NCI-H1694 (cell line): ENCODE measurements around the gene OR10H5.
"Not testable (repeated sequence)": the region's sequence is repeated elsewhere in the genome, so short reads cannot be mapped to it uniquely, and the experiment has no call there.

Experiments
- DNase-seq: peaks from one replicate; lab custom pipeline; 2025; lab: John Stamatoyannopoulos, UW

OR10H5 gene

DNA sequence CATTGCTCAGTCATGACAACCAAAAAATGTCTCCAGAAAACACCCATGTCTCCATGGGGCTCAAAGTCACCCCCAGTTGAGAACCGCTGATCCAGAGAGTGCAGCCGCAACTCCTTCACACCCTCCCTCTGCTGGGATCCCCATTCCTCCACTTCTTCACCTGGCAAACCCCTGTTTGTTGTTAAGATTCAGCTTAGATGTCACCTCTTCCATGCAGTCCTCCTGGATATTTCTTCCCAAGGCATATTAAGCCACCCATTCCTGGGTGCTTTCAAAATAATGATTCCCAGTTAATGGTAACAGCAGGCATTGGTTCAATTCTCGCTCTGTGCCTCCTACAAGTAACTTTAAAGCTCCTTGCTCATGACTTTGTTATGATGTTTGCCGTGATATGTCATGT lies 24.0 kb downstream of the OR10H5 start:
- no peak for DNase-seq

DNA sequence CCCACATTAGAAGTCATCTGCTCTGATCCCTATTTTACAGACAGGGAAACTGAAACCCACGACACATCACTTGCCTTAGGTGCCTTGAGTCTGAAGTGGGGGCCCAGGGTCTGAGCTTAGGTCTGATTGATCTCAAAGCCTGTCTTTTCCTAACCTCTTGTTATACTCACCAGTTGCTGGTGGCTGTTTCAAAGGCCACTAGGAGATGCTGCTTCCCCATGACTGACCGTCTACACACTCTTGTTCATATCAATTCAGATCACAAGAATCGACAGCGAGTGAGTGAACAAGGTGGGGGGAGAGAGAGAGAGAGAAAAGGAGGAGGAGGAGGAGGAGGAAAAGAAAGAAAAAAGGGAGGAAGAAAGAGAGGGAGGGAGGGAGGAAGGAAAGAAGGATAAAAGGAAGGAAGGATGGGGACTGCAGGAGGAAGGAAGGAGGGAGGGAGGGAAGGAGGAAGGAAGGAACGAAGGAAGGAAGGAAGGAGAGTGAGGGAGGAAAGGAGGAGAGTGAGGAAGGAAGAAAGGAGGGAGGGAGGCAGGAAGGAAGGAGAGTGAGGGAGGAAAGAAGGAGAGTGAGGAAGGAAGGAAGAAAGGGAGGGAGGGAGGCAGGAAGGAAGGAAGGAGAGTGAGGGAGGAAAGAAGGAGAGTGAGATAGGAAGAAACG lies 24.7 kb downstream of the OR10H5 start:
- DNase-seq = no peak

DNA sequence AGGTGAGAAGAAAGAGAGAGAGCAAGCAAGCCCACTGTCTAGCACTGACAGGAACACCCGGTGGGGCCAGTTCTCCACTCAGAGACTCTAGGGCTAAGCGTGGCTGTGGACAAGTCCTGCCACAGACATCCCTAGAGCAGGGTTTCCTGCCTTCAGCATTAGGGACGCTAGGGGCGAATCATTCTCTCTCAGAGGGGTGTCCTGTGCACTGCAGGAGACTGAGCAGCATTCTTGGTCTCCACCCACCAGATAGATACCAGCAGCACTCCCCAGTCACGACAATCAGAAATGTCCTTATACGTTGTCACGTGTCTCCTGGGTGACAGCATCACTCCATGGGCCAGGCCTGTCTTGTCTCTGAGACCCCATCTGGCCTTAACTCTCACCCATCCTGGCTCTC lies 26.5 kb downstream of the OR10H5 start:
- no peak for DNase-seq

DNA sequence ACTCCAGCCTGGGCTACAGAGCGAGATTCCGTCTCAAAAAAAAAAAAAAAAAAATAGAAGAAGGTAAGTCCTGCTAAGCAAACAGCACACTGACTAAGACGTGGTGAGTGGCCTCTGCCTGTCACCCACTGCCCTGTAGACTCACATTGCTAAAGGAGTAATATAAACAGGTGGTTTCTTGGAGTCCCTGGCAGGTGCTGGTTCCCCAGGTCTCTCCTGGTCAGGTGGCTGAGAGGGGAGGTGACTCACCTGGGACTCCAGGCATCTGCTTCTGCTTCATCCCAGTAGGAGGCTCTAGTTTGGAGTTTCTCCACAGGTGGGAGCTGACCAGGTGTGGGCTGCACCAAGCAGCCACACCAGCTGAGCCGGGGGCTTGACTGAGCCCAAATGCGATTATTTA lies 27.8 kb downstream of the OR10H5 start, which contains the start of gene OR10H1:
Gene OR10H1, minus strand, starts transcription at position 359 of the 400 bp plus-strand sequence. CDS start 7,627 bp downstream, outside the sequence.
- DNase-seq = no peak

DNA sequence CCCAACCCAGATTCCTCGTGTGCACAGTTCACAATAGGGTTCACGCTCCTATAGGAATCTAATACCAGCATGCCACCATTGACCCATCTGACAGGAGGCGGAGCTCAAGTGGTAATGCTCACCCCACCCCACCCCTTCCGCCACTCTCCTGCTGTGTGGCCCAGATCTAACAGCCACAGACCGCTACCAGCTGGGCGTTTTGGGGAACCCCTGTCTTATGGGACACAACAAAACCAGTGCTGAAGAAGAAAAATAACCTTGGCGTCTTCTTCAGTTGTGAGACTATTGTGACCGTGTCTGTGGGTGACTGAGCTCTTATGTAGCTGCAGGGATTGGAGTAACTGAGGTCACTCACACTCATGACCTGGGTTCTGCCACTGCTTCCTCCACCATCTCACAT lies 33.2 kb downstream of the OR10H5 start:
- no peak for DNase-seq

DNA sequence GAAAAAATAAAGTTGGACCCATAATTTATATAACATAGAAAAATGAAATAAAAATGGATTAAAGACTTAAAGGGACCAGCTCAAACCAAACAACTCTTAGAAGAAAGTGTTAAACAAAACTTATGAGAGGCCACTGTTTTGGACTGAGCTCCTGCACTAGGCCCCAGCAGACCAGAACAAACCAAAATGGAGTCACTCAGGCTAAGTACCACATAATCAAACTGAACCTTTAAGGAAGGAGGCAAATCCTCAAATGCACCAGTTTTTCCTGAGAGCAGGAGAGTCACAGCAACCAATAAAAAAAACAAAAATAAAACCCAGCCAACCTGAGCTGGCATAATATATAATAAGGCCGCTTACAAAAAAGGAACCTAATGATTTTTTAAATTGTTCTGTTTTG lies 38.3 kb downstream of the OR10H5 start:
- DNase-seq = no peak

DNA sequence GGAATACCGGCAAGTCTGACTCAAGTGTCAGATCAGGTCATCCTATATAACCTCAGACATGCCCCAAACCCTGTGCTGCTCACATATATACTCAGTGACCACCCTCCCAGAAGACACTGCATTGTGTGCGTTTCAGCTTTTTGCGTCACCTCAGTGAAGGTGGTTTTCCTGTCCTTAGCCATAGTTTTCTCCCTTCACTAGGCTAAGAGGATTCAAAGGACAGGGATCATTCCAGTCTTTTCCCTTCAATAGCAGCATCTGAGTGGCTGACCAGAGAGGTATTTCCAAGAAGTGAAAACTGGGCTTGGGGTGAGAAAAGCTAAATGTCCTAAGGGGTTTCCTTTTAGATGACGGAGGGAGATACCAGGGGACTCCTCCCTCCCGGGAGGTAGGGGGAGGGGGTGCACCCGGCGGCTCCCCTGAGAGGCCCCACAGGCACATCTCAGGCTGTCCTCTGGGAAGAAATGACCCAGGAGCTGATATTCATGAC lies 40.7 kb downstream of the OR10H5 start:
- DNase-seq = no peak

DNA sequence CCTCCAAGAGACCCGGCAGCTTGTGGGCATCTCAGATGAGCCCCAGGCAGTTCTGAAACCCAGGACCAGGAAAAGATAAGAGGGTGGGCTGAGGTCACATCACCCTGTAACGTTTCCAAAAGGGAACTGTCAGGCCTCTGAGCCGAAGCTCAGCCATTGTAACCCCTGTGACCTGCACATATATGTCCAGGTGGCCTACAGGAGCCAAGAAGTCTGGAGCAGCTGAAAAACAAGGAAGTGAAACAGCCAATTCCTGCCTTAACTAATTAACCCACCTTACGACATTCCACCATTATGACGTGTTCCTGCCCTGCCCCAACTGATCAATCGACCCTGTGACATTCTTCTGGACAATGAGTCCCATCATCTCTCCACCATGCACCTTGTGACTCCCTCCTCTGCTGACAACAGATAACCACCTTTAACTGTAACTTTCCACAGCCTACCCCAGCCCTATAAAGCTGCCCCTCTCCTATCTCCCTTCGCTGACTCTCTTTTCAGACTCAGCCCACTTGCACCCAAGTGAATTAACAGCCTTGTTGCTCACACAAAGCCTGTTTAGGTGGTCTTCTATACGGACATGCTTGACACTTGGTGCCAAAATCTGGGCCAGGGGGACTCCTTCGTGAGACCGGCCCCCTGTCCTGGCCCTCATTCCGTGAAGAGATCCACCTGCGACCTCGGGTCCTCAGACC lies 41.3 kb downstream of the OR10H5 start:
- not testable (repeated sequence) for DNase-seq

DNA sequence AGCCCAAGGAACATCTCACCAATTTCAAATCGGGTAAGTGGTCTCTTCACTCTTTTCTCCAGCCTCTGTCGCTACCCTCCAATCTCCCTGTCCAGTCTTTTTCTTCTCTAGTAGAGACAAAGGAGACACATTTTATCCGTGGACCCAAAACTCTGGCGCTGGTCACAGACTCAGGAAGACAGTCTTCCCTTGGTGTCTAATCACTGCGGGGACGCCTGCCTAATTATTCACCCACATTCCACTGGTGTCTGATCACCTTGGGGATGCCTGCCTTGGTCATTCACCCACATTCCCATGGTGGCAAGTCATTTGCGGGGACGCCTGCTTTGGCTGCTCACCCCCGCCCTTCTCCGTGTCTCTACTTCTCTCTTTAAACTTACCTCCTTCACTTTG lies 41.8 kb downstream of the OR10H5 start:
- no peak for DNase-seq

DNA sequence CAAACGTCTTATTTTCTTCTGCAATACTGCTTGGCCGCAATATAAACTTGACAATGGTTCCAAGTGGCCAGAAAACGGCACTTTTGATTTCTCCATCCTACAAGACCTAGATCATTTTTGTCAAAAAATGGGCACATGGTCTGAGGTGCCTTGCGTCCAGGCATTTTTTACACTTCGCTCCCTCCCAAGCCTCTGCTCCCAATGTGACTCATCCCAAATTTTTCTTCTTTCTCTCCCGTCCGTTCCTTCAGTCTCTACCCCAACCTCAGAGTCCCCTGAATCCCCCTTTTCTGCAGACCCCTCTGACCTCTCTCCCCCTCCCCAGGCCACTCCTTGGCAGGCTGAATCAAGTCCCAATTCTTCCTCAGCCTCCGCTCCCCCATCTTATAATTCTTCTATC lies 42.3 kb downstream of the OR10H5 start:
- no peak for DNase-seq

DNA sequence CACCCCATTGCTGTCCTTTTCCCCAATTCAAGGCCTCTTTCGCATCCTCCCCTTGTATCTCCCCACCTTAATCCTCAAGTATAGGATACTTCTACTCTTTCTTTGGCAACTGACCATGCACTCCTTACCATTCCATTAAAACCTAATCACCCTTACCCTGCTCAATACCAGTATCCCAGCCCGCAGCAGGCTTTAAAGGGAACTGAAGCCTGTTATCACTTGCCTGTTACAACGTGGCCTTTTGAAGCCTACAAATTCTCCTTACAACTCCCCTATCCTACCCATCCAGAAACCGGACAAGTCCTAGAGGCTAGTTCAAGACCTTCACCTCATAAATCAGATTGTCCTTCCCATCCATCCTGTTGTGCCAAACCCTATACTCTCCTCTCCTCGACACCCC lies 44.2 kb downstream of the OR10H5 start:
- no peak for DNase-seq

DNA sequence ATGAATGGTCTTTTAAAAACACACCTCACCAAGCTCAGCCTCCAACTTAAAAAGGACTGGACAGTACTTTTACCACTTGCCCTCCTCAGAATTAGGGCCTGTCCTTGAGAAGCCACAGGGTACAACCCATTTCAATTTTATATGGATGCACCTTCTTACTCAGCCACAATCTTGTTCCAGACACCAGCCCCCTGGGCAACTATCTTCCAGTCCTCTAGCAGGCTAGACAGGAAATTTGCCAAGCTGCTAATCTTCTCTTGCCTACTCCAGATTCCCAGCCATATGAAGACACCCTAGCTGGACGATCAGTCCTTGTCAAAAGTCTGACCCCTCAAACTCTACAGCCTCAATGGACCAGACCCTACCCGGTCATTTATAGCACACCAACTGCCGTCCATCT lies 46.8 kb downstream of the OR10H5 start:
- DNase-seq = not testable (repeated sequence)

DNA sequence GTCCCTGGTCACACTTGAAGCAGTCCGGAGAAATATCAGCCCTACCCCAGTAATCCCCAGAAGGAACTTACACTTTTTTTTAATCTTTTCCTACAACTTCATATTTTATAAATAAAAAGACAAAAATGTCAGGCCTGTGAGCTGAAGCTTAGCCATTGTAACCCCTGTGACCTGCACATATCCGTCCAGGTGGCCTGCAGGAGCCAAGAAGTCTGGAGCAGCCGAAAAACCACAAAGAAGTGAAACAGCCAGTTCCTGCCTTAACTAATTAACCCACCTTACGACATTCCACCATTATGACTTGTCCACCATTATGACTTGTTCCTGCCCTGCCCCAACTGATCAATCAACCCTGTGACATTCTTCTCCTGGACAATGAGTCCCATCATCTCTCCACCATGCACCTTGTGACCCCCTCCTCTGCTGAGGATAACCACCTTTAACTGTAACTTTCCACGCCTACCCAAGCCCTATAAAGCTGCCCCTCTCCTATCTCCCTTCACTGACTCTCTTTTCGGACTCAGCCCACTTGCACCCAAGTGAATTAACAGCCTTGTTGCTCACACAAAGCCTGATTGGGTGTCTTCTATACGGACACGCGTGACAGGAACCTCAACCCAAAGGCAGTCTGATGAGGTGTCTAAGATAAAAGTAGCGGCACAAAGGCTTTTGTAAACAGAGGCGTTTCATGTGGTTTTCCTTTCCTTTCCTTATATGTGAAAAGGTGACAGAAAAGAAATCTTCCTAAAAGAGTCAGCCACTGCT lies 48.3 kb downstream of the OR10H5 start:
- not testable (repeated sequence) for DNase-seq

DNA sequence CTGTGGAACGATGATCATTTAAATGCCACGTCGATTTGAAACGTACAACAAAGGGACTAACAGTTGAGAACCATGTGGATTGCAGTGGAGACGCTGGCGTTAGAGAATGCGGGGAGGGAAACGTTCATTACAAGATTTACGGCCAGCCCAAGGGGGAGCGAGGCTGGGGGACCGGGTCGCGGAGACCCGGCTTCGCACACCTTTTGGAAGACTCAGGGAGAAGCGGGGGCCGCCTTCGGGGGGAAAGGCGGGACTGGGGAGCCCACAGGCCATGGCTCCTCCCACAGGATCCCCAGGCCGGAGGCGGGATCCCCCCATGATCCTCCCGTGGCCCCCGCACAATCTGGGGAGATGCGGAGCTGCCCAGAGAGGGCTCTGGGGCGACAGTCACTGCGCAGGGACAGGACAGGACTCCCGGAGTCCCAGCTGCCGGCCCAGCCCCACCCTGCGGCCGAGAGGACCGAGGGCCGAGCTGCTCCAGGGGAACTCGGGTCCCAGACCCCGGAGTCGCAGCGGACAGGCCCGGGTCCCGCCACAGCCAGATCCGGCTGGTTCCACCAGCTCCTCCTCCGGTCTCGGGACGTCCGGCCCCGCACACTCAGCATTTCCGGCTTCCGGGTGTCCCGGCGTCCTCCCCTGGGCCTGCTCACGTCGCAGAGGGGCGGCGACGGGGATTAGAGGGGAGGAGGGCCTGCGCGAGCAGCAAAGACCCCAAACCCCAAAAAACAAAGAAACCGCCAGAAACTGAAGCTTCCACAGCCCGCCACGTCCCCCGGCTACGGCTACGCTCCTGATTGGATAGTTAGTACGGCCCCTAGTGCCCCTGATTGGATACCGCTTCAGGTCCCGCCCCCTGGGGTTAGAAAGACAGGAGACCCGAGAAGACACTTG lies 49.1 kb downstream of the OR10H5 start:
- peak; percentile 20 for DNase-seq

DNA sequence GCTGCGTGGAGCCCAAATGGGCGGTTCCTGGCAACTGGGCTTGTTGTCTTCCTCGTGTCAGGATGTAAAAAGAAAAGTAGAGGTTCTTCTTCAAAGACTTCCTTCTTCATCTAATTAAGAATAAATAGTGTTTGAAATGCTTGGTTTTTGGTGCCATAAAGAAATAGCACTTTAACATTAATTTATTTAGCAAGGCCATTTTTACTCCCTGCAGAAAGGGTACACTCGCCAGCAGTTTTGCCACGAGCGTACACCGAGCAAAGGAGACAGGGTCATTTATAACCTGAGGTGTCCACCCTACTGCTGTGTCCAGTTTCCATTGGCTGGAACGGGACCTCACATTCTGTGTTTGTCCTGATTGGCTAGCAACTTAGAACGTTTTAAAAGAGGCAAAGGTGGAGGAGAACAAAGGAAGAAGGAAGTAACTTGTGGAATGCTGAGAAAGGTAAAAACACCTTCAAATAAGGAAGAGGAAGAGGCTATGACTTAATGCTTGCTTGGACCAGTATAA lies 49.8 kb downstream of the OR10H5 start:
- DNase-seq = no peak

DNA sequence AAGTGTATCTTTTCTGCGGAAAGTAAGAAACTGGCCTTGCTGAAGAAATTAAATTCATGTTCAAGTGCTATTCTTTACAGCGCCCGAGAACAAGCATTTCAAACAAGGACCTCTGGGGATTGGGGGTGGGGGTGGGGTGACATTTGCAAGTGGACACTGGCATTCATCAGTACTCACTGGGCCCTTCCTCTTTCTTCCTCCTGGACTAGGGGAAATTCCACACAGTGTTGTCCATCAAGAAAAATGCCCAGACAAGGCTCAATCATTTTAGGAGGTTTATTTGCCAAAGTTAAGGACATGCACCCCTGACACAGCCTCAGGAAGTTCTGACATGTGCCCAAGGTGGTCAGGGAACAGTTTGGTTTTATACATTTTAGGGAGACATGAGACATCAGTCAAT lies 50.9 kb downstream of the OR10H5 start:
- DNase-seq = no peak

DNA sequence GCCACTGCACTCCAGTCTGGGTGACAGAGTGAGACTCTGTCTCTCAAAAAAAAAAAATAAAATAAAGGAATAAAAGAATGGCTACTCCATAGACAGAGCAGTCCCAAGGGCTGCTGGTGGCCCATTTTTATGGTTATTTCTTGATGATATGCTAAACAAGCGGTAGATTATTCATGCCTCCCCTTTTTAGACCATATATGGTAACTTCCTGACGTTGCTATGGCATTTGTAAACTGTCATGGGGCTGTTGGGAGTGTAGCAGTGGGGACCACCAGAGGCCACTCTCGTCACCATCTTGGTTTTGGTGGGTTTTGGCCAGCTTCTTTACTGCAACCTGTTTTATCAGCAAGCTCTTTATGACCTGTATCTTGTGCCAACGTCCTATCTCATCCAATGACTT lies 52.4 kb downstream of the OR10H5 start:
- DNase-seq = not testable (repeated sequence)

DNA sequence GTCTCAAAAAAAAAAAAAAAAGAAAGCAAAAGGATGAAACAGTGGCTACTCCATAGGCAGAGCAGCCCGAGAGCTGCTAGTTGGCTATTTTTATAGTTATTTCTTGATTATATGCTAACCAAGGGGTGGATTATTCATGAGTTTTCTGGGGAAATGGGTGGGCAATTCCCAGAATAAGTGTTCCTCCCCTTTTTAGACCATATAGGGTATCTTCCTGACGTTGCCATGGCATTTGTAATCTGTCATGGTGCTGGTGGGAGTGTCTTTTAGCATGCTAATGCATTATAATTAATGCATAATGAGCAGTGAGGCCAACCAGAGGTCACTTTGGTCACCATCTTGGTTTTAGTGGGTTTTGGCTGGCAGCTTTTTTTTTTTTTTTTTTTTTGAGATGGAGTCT lies 53.4 kb downstream of the OR10H5 start:
- DNase-seq = no peak

DNA sequence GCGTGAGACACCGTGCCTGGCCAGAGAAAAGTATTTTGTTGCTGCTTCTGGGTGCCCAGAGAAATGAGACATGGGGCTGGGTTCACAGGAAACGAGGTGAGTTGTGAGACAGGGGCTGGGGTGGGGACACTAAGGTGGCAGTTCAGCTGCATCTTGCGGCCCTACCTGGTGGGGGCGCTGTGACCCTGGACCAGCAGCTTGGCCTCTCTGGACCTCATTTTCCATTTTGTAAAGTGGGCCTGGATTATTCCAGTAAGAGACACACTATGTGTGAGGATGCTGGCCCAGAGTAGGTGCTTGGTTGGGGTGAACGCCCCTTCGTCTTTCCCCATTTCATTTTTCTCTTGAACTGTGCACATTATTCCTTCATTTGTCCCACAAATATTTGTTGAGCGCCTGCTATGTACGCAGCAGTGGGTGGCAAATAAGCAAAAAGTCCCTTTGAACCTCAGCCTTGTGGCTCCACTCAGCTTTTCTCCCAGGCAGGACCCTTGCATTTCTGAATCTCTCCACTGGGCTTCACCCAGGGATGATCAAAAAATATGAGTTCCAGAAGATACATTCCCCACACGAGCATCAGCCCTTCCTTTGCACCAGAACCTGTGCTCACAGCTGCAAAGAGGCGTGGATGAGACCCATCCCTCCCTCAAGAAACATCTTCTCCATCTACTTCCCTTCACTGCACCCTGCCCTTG lies 54.6 kb downstream of the OR10H5 start:
- no peak for DNase-seq

DNA sequence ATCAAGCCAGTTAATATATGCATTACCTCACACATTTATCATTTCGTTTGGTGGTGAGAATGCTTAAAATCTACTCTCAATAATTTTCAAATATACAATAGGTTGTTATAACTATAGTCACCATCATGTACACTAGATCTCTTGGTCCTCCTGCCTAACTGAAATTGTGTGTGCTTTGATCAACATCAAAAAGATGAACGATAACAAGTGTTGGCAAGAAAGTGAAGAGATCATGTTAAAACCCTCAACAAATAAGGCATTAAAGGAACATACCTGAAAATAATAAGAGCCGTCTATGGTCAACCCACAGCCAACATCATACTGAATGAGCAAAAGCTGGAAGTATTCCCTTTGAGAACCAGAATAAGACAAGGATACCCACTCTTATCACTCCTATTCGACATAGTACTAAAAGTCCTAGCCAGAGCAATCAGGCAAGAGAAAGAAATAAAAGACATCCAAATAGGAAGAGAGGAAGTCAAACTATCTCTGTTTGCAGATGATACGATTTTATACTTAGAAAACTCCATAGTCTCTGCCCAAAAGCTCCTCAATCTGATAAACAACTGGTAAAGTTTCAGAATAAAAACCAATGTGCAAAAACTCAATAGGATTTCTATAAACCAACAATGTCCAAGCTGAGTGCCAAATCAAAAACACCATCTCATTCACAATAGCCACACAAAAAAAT lies 55.9 kb downstream of the OR10H5 start:
- DNase-seq = no peak

DNA sequence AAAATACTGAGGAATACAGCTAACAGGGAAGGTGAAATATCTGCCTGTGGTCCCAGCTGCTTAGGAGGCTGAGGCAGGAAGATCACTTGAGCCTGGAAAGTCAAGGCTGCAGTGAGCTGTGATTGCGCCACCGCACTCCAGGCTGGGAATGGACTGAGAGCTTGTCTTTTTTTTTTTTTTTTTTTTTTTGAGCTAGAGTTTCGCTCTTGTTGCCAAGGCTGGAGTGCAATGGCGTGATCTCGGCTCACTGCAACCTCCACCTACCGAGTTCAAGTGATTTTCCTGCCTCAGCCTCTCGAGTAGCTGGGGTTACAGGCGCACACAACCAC lies 56.4 kb downstream of the OR10H5 start:
- DNase-seq = not testable (repeated sequence)
